B cell (primary cell): ENCODE measurements around the gene WASF3. TPM values are rescaled to one million over a fixed set of nuclear protein-coding genes. Genes with fewer than 3 reads are reported as not detected.

Source experiments
- ATAC-seq: fragments of 200-7000 bp; cut with Tn5 transposase; one replicate; pipeline ENCODE4 v1.10.0; 2021; ENCODE audit warnings: low read depth, mild to moderate bottlenecking, moderate number of reproducible peaks, moderate library complexity
- CTCF ChIA-PET: fragments of 350-600 bp; sonication (Branson Sonifier 250); formaldehyde crosslinking; loops from one replicate; lab custom pipeline; 2021; ENCODE audit warnings: antibody characterized with exemption, inconsistent platforms; lab: Charles Lee
- POLR2A ChIA-PET: fragments of 350-600 bp; sonication (Branson Sonifier 250); formaldehyde crosslinking; loops from one replicate; lab custom pipeline; 2021; ENCODE audit warnings: antibody characterized with exemption; lab: Charles Lee
- DNase-seq: peaks from one replicate; pipeline ENCODE4 v3.0.0; 2013
- H2AFZ ChIP-seq: 2 replicates; pipeline ENCODE4 v1.6.1; 2012; ENCODE audit warnings: mild to moderate bottlenecking, low read depth, low read length; ENCODE audit not compliant: insufficient read depth, poor library complexity, severe bottlenecking
- H3K27ac ChIP-seq, 2 donors: 1 replicate in 1 of 2; 2 replicates in 1 of 2; pipeline ENCODE4 v1.5.1; 2012 to 2013; ENCODE audit warnings: low read length in 2 of 2, mild to moderate bottlenecking in 2 of 2, moderate library complexity in 1 of 2
- H3K27me3 ChIP-seq, 4 experiments: fragments of 200-600 bp in 1 of 4; sonication (generic) in 1 of 4; replicated peaks in 1 of 4; 1 replicate in 2 of 4; 2 replicates in 2 of 4; pipeline versions ENCODE4 v1.6.1 to v1.7.0; 2013 to 2016; ENCODE audit warnings: low read length in 3 of 4, mild to moderate bottlenecking in 2 of 4, mixed read lengths in 1 of 4, moderate library complexity in 1 of 4; ENCODE audit not compliant: insufficient read depth in 4 of 4, control insufficient read depth in 3 of 4; ENCODE audit errors: control extremely low read depth in 1 of 4
- H3K36me3 ChIP-seq, 2 experiments: replicated peaks in 1 of 2; 1 replicate in 1 of 2; 2 replicates in 1 of 2; pipeline versions ENCODE4 v1.6.1 to v1.7.1; 2013; ENCODE audit warnings: low read length in 1 of 2; ENCODE audit not compliant: insufficient read depth in 2 of 2, control insufficient read depth in 1 of 2; ENCODE audit errors: control extremely low read depth in 1 of 2, extremely low read depth in 1 of 2
- H3K4me1 ChIP-seq, 2 donors: fragments of 200-600 bp in 1 of 2; sonication (generic) in 1 of 2; 1 replicate in 1 of 2; 2 replicates in 1 of 2; pipeline versions ENCODE4 v1.5.1 to v1.6.1; 2013 to 2017; ENCODE audit warnings: low read length in 2 of 2; ENCODE audit not compliant: control insufficient read depth in 2 of 2, insufficient read depth in 2 of 2
- H3K4me2 ChIP-seq: replicated peaks from 2 replicates; pipeline ENCODE3; 2012; ENCODE audit warnings: mild to moderate bottlenecking, low read depth, low read length; ENCODE audit not compliant: poor library complexity, severe bottlenecking
- H3K4me3 ChIP-seq, 5 experiments: fragments of 200-600 bp in 1 of 5; sonication (generic) in 1 of 5; 1 replicate in 3 of 5; 2 replicates in 2 of 5; pipeline versions ENCODE4 v1.5.1 to v1.7.0; 2011 to 2016; ENCODE audit warnings: low read length in 4 of 5, mild to moderate bottlenecking in 4 of 5, low read depth in 2 of 5, control low read depth in 1 of 5, moderate library complexity in 1 of 5; ENCODE audit not compliant: insufficient read depth in 1 of 5; ENCODE audit errors: control extremely low read depth in 1 of 5, extremely low read depth in 1 of 5
- H3K79me2 ChIP-seq: fragments of 200-600 bp; sonication (generic); one replicate; pipeline ENCODE4 v1.6.0; 2016; ENCODE audit warnings: low read length; ENCODE audit not compliant: control insufficient read depth, insufficient read depth
- H3K9ac ChIP-seq: fragments of 200-600 bp; sonication (generic); 2 replicates; pipeline ENCODE4 v1.6.1; 2017; ENCODE audit warnings: mild to moderate bottlenecking, low read length, moderate library complexity
- H3K9me3 ChIP-seq, 3 donors: one replicate each; pipeline versions ENCODE4 v1.6.1 to v1.7.1; 2013; ENCODE audit warnings: low read length in 2 of 3; ENCODE audit not compliant: control insufficient read depth in 2 of 3, insufficient read depth in 1 of 3; ENCODE audit errors: control extremely low read depth in 1 of 3
- H4K20me1 ChIP-seq: 2 replicates; pipeline ENCODE4 v1.6.0; 2012; ENCODE audit warnings: mild to moderate bottlenecking, low read length; ENCODE audit not compliant: insufficient read depth, control insufficient read depth, poor library complexity, severe bottlenecking
- H3K27ac Mint-ChIP-seq: one replicate; pipeline ENCODE4 v1.8.0; 2021; ENCODE audit warnings: mixed read lengths
- H3K27me3 Mint-ChIP-seq: one replicate; pipeline ENCODE4 v1.8.0; 2021; ENCODE audit warnings: mixed read lengths
- H3K4me1 Mint-ChIP-seq: one replicate; pipeline ENCODE4 v1.8.0; 2021; ENCODE audit warnings: mixed read lengths
- H3K4me3 Mint-ChIP-seq: one replicate; pipeline ENCODE4 v1.8.0; 2021; ENCODE audit warnings: mixed read lengths
- H3K9me3 Mint-ChIP-seq: one replicate; pipeline ENCODE4 v1.8.0; 2022; ENCODE audit warnings: mixed read lengths; ENCODE audit not compliant: insufficient read depth
- EZH2 ChIP-seq: IDR thresholded peaks from 2 replicates; pipeline ENCODE4 v1.6.1; 2012; ENCODE audit warnings: borderline replicate concordance, low read depth, mild to moderate bottlenecking, moderate library complexity, low read length; ENCODE audit not compliant: insufficient read depth, poor library complexity, severe bottlenecking
- WGBS: methylation state at CpG from one replicate; pipeline ENCODE4 v1.1.5; 2013; ENCODE audit warnings: missing lambda C conversion rate; ENCODE audit not compliant: insufficient coverage; 5-methylcytosine and 5-hydroxymethylcytosine counted together
- intact Hi-C: fragments of 100-400 bp; cut with micrococcal nuclease; formaldehyde crosslinking; loops from one replicate; pipeline ENCODE4 v1.10.0; 2022
- polyA plus RNA-seq: library from polyadenylated mRNA; depleted of rRNA; stranded (reverse); fragments of >200 nt; gene quantifications from 2 replicates; pipeline ENCODE4 v1.2.3, GENCODE V29; 2012
- total RNA-seq, 2 donors: library from RNA; stranded (reverse); fragments of 120-200 nt in 1 of 2; gene quantifications; 1 replicate in 1 of 2; 2 replicates in 1 of 2; pipeline versions ENCODE4 v1.2.3 to v1.2.4, GENCODE V29; 2013 to 2022
- TF ChIP-seq, protein P1 (sequence below): fragments of 200-600 bp; IDR thresholded peaks from one replicate; pipeline ENCODE4 v1.8.0; 2022; ENCODE audit warnings: antibody characterized with exemption, mild to moderate bottlenecking

The WASF3 gene
- total and polyA plus RNA-seq, 2 donors (not counting 1 experiment from before 2014, with no cell fraction given), result 0.18 to 0.89 TPM

- no peaks in the 10 kb centered on the region for H3K4me1 ChIP-seq
- POLR2A ChIA-PET, result no interaction called here
- H3K4me2 ChIP-seq, result no peak overlapping the region
- no peak overlapping the region for H3K4me3 Mint-ChIP-seq
- no peak for DNase-seq
- no peak overlapping the region for H3K27ac ChIP-seq
- no peaks in the 10 kb centered on the region for H3K9me3 Mint-ChIP-seq
- H3K79me2 ChIP-seq, result no peaks in the 10 kb centered on the region
- intact Hi-C loops, result no loop called here
- ATAC-seq, result no peak
- H3K27me3 ChIP-seq, result no peaks in the 10 kb centered on the region
- no peak overlapping the region for H3K4me3 ChIP-seq
- H3K36me3 ChIP-seq, result no peaks in the 10 kb centered on the region
- no peak overlapping the region for H2AFZ ChIP-seq
- whole genome bisulfite sequencing, result 100% methylated on average over 1 of the region's 5 CpGs
- no peak overlapping the region for H3K9ac ChIP-seq
- H3K9me3 ChIP-seq, result no peaks in the 10 kb centered on the region
- CTCF ChIA-PET, result no interaction called here
- H3K4me1 Mint-ChIP-seq, result no peaks in the 10 kb centered on the region
- TF ChIP-seq, protein P1, sequence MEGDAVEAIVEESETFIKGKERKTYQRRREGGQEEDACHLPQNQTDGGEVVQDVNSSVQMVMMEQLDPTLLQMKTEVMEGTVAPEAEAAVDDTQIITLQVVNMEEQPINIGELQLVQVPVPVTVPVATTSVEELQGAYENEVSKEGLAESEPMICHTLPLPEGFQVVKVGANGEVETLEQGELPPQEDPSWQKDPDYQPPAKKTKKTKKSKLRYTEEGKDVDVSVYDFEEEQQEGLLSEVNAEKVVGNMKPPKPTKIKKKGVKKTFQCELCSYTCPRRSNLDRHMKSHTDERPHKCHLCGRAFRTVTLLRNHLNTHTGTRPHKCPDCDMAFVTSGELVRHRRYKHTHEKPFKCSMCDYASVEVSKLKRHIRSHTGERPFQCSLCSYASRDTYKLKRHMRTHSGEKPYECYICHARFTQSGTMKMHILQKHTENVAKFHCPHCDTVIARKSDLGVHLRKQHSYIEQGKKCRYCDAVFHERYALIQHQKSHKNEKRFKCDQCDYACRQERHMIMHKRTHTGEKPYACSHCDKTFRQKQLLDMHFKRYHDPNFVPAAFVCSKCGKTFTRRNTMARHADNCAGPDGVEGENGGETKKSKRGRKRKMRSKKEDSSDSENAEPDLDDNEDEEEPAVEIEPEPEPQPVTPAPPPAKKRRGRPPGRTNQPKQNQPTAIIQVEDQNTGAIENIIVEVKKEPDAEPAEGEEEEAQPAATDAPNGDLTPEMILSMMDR, result no peak
- no peak for TF ChIP-seq EZH2
- no peak overlapping the region for H3K27ac Mint-ChIP-seq
- peaks cover 19% of the 10 kb centered on the region for H3K27me3 Mint-ChIP-seq
- no peaks in the 10 kb centered on the region for H4K20me1 ChIP-seq
Observed at GRCh38 chr13:26680572-26680971, 123.1 kb downstream of the WASF3 start.

GRCh38 chr13:26681036-26681435 is 123.6 kb downstream of the WASF3 start:
- no peak overlapping the region for H3K9ac ChIP-seq
- Mint-ChIP-seq H3K27ac (no peak overlapping the region), H3K9me3 (no peaks in the 10 kb centered on the region), H3K27me3 (peaks cover 19% of the 10 kb centered on the region), H3K4me3 (no peak overlapping the region), H3K4me1 (no peaks in the 10 kb centered on the region)
- no peak overlapping the region for H3K27ac ChIP-seq
- TF ChIP-seq, protein P1, result no peak
- TF ChIP-seq EZH2, result no peak
- ChIA-PET POLR2A (no interaction called here), CTCF (interaction anchor here (1.0 kb wide), 1 partner anchor 17 kb away, joined by 3 read pairs; no protein-coding TSS in a partner anchor)
- ATAC-seq, result no peak
- no peak overlapping the region for H3K4me3 ChIP-seq
- H3K27me3 ChIP-seq, result no peaks in the 10 kb centered on the region
- WGBS, result 95% methylated on average over 7 of the region's 15 CpGs
- no peaks in the 10 kb centered on the region for H4K20me1 ChIP-seq
- no peaks in the 10 kb centered on the region for H3K79me2 ChIP-seq
- no peaks in the 10 kb centered on the region for H3K4me1 ChIP-seq
- H3K9me3 ChIP-seq, result no peaks in the 10 kb centered on the region
- no peak for DNase-seq
- H3K36me3 ChIP-seq, result no peaks in the 10 kb centered on the region
- no peak overlapping the region for H2AFZ ChIP-seq
- intact Hi-C loops, result no loop called here
- H3K4me2 ChIP-seq, result no peak overlapping the region
